ENCODE data around the gene AZIN2.

GRCh38 chr1:33155877-33156538 is 75.1 kb downstream of the AZIN2 start:
- no peak for TF ChIP-seq CTCF (IDR thresholded peaks at IDR 0.05)
- TF ChIP-seq POLR2A (IDR thresholded peaks at IDR 0.05): no peak
